NCI-H510A treated with DMSO at 0.1 percent for 48 hours (cell line): Measurements from ENCODE around the gene PXK.

Experiments used
- DNase-seq: peaks from one replicate; lab custom pipeline; 2025; lab: John Stamatoyannopoulos, UW

PXK gene

GRCh38 chr3:58466899-58467563 lies 134.3 kb downstream of the PXK start:
- DNase-seq, result no peak

GRCh38 chr3:58469096-58469495 lies 136.4 kb downstream of the PXK start:
- no peak for DNase-seq

GRCh38 chr3:58470363-58471024 lies 137.8 kb downstream of the PXK start:
- DNase-seq, result no peak

- DNase-seq, result peak; percentile 63
Observed at GRCh38 chr3:58471025-58471887, 138.6 kb downstream of the PXK start.

- DNase-seq, result no peak
Observed at GRCh38 chr3:58473275-58473674, 140.6 kb downstream of the PXK start.

GRCh38 chr3:58474348-58474911 lies 141.7 kb downstream of the PXK start:
- DNase-seq, result peak; percentile 39

GRCh38 chr3:58474967-58475578 lies 142.4 kb downstream of the PXK start:
- DNase-seq, result no peak
